Activated CD4-positive, alpha-beta T cell treated with anti-CD3 and anti-CD28 coated beads for 36 hours (primary cell): ENCODE measurements around the gene AGFG2. TPM values are rescaled to one million over a fixed set of nuclear protein-coding genes. Genes with fewer than 3 reads are reported as not detected.
A peak's percentile ranks its signal among the peaks of the same experiment; 100 is the strongest.

Source experiments
- ATAC-seq: fragments of 200-7000 bp; cut with Tn5 transposase; one replicate; pipeline ENCODE4 v1.10.0; 2021; ENCODE audit warnings: mild to moderate bottlenecking, moderate library complexity
- CTCF ChIA-PET: fragments of 350-600 bp; sonication (Branson Sonifier 250); formaldehyde crosslinking; loops from one replicate; lab custom pipeline; 2021; ENCODE audit warnings: antibody characterized with exemption; lab: Charles Lee
- POLR2A ChIA-PET: fragments of 350-600 bp; sonication (Branson Sonifier 250); formaldehyde crosslinking; loops from one replicate; lab custom pipeline; 2021; ENCODE audit warnings: antibody characterized with exemption, inconsistent platforms; lab: Charles Lee
- DNase-seq: peaks from one replicate; pipeline ENCODE4 v3.0.0-alpha.2; 2020
- H3K27ac Mint-ChIP-seq: one replicate; pipeline ENCODE4 v1.8.0; 2021; ENCODE audit warnings: mixed read lengths
- H3K27me3 Mint-ChIP-seq: one replicate; pipeline ENCODE4 v1.8.0; 2021; ENCODE audit warnings: mixed read lengths
- H3K36me3 Mint-ChIP-seq: one replicate; pipeline ENCODE4 v1.8.0; 2021; ENCODE audit warnings: low read depth, mixed read lengths
- H3K4me1 Mint-ChIP-seq: one replicate; pipeline ENCODE4 v1.8.0; 2021; ENCODE audit warnings: mixed read lengths
- H3K4me3 Mint-ChIP-seq: one replicate; pipeline ENCODE4 v1.8.0; 2021; ENCODE audit warnings: mild to moderate bottlenecking, moderate library complexity, mixed read lengths
- H3K9me3 Mint-ChIP-seq: one replicate; pipeline ENCODE4 v1.8.0; 2021; ENCODE audit warnings: low read depth, mixed read lengths
- intact Hi-C, 2 experiments: fragments of 100-400 bp; cut with DNase I in 1 of 2; cut with micrococcal nuclease in 1 of 2; formaldehyde crosslinking; loops; one replicate each; pipeline versions ENCODE4 v1.14.2 to v1.15.1; 2022 to 2024; cut with DNase I, micrococcal nuclease
- total RNA-seq, 2 experiments: library from RNA; stranded (reverse); gene quantifications; one replicate each; pipeline ENCODE4 v1.2.3, GENCODE V29; 2021

AGFG2 gene
- total RNA-seq, 2 experiments from 2014 or later = 49.3 to 49.4 TPM

- Mint-ChIP-seq H3K27ac (no peak overlapping the region), H3K4me3 (no peak overlapping the region), H3K9me3 (no peaks in the 10 kb centered on the region), H3K27me3 (no peaks in the 10 kb centered on the region), H3K4me1 (peaks cover 36% of the 10 kb centered on the region), H3K36me3 (peaks cover 13% of the 10 kb centered on the region)
- ATAC-seq = no peak
- intact Hi-C loops = no loop called here
- ChIA-PET POLR2A (interaction anchor here (0.6 to 1.6 kb wide), 2 partner anchors 13 to 109 kb away, joined by 8 read pairs; no protein-coding TSS in a partner anchor), CTCF (interaction anchor here (0.9 to 1.9 kb wide), 6 partner anchors 12 to 97 kb away, joined by 3 to 6 read pairs (median 3); partner anchors contain the start of genes FBXO24 and LRCH4)
- DNase-seq = peak; percentile 25
Observed at GRCh38 chr7:100570954-100571828, 32.2 kb downstream of the AGFG2 start.

GRCh38 chr7:100571829-100572116, 32.8 kb downstream of the AGFG2 start:
- intact Hi-C loops = no loop called here
- H3K36me3 Mint-ChIP-seq = peaks cover 16% of the 10 kb centered on the region
- no peak for ATAC-seq
- H3K27ac Mint-ChIP-seq = no peak overlapping the region
- no peak for DNase-seq
- H3K4me1 Mint-ChIP-seq = peaks cover 36% of the 10 kb centered on the region
- no peaks in the 10 kb centered on the region for H3K27me3 Mint-ChIP-seq
- H3K4me3 Mint-ChIP-seq = no peak overlapping the region
- ChIA-PET CTCF (interaction anchor here (0.9 to 1.9 kb wide), 4 partner anchors 12 to 29 kb away, joined by 3 to 6 read pairs (median 4); partner anchors contain the start of genes FBXO24 and LRCH4), POLR2A (interaction anchor here (1.6 kb wide), 1 partner anchor 13 kb away, joined by 8 read pairs; no protein-coding TSS in a partner anchor)
- H3K9me3 Mint-ChIP-seq = no peaks in the 10 kb centered on the region

GRCh38 chr7:100572281-100572948, 33.4 kb downstream of the AGFG2 start:
- no peak overlapping the region for H3K27ac Mint-ChIP-seq
- CTCF ChIA-PET = no interaction called here
- no peak for ATAC-seq
- H3K4me1 Mint-ChIP-seq = peaks cover 36% of the 10 kb centered on the region
- H3K9me3 Mint-ChIP-seq = no peaks in the 10 kb centered on the region
- H3K4me3 Mint-ChIP-seq = no peak overlapping the region
- no peaks in the 10 kb centered on the region for H3K27me3 Mint-ChIP-seq
- peaks cover 16% of the 10 kb centered on the region for H3K36me3 Mint-ChIP-seq
- intact Hi-C loops = no loop called here
- POLR2A ChIA-PET = interaction anchor here (0.6 kb wide), 1 partner anchor 26 kb away, joined by 3 read pairs; no protein-coding TSS in a partner anchor
- DNase-seq = no peak

GRCh38 chr7:100572949-100573675, 34.1 kb downstream of the AGFG2 start:
- POLR2A ChIA-PET = interaction anchor here (0.6 kb wide), 1 partner anchor 27 kb away, joined by 3 read pairs; no protein-coding TSS in a partner anchor

GRCh38 chr7:100573691-100574361, 34.8 kb downstream of the AGFG2 start, which contains the start of gene SAP25:
TSS of gene SAP25 (minus strand) at chr7:100573900. CDS start at chr7:100573742, 158 bp downstream.
- Mint-ChIP-seq H3K4me3 (no peak within 1 kb of the TSS), H3K36me3 (peaks cover 17% of the 10 kb centered on the region), H3K27me3 (no peaks in the 10 kb centered on the region), H3K9me3 (no peaks in the 10 kb centered on the region), H3K27ac (no peak within 1 kb of the TSS), H3K4me1 (peaks cover 25% of the 10 kb centered on the region)
- intact Hi-C loops = no loop called here
- ATAC-seq (no peak), DNase-seq (no peak)
- ChIA-PET CTCF (no interaction called here), POLR2A (no interaction called here)

More at GRCh38 chr7:100572949-100573675, 34.1 kb downstream of the AGFG2 start:
- Mint-ChIP-seq H3K27ac (no peak overlapping the region), H3K36me3 (peaks cover 16% of the 10 kb centered on the region), H3K27me3 (no peaks in the 10 kb centered on the region), H3K4me3 (no peak overlapping the region), H3K9me3 (no peaks in the 10 kb centered on the region), H3K4me1 (peaks cover 29% of the 10 kb centered on the region)
- no peak for DNase-seq
- CTCF ChIA-PET = no interaction called here
- no peak for ATAC-seq
- intact Hi-C loops = no loop called here

- Mint-ChIP-seq H3K36me3 (peaks cover 20% of the 10 kb centered on the region), H3K27ac (no peak overlapping the region), H3K4me1 (peaks cover 17% of the 10 kb centered on the region), H3K27me3 (no peaks in the 10 kb centered on the region), H3K9me3 (no peaks in the 10 kb centered on the region), H3K4me3 (no peak overlapping the region)
- no peak for DNase-seq
- no peak for ATAC-seq
- CTCF ChIA-PET = no interaction called here
- intact Hi-C loops = no loop called here
- POLR2A ChIA-PET = no interaction called here
Observed at GRCh38 chr7:100574362-100575205, 35.6 kb downstream of the AGFG2 start.

- Mint-ChIP-seq H3K27me3 (no peaks in the 10 kb centered on the region), H3K9me3 (no peaks in the 10 kb centered on the region), H3K36me3 (peaks cover 22% of the 10 kb centered on the region), H3K27ac (no peak overlapping the region), H3K4me1 (peaks cover 13% of the 10 kb centered on the region), H3K4me3 (no peak overlapping the region)
- ATAC-seq = no peak
- no peak for DNase-seq
- ChIA-PET CTCF (no interaction called here), POLR2A (no interaction called here)
- intact Hi-C loops = no loop called here
Observed at GRCh38 chr7:100575206-100575631, 36.2 kb downstream of the AGFG2 start.

GRCh38 chr7:100575746-100576383, 36.9 kb downstream of the AGFG2 start:
- ChIA-PET POLR2A (no interaction called here), CTCF (no interaction called here)
- peaks cover 22% of the 10 kb centered on the region for H3K36me3 Mint-ChIP-seq
- no peaks in the 10 kb centered on the region for H3K9me3 Mint-ChIP-seq
- peaks cover 9% of the 10 kb centered on the region for H3K4me1 Mint-ChIP-seq
- H3K4me3 Mint-ChIP-seq = no peak overlapping the region
- H3K27me3 Mint-ChIP-seq = no peaks in the 10 kb centered on the region
- intact Hi-C loops = no loop called here
- ATAC-seq (no peak), DNase-seq (no peak)
- H3K27ac Mint-ChIP-seq = no peak overlapping the region

DNA sequence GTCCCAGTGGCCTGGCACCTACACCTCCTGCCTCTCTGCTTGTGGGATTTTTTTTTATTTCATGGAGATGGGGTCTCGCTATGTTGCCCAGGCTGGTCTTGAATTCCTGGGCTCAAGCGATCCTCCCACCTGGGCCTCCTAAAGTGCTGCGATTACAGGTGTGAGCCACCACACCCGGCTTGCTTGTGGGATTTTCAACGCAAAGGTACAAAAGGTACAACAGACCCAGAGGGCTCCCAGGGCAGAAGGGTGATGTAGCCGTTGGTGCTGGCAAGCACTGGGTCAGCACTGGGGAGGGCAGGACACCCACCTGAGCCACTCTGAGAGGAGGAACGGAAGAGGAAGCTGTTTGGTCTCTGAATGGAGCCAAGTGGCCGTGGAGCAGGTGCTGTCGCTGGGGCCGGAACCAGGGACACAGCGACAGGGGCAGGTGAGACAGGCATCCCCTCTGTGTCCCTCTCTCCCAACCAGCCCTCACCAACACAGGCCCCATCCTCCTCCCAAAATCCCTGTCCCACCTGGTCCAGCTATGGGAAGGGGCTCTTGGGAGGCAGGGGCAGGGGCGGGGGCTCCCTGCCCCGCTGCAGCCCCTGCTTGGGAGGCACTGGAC, 37.5 kb downstream of the AGFG2 start:
- Mint-ChIP-seq H3K4me3 (no peak overlapping the region), H3K36me3 (peaks cover 25% of the 10 kb centered on the region), H3K27ac (no peak overlapping the region), H3K27me3 (no peaks in the 10 kb centered on the region), H3K4me1 (peaks cover 10% of the 10 kb centered on the region), H3K9me3 (no peaks in the 10 kb centered on the region)
- intact Hi-C loops = no loop called here
- POLR2A ChIA-PET = no interaction called here
- ATAC-seq (no peak), DNase-seq (no peak)
- CTCF ChIA-PET = no interaction called here
